Measurements from ENCODE around the gene CCBE1.

Gene CCBE1

DNA sequence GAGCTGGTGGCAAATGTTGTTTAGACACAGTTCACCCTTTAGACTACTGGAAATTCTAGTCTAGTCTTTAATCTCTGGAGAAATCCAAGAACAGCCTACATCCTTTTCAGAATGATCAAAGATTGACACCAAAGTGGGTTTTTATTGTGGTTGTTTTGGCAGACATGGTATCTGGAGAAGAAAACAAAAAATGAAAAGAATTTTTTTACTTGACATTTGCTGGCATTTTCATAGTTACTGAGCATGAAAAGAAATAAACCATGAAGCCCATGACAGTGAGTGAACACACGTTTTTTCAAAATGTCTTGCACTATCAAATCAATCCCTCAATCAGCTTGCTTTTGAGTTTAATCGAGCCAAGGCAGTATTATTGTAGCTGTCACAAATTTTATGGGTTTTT, 125.3 kb downstream of the CCBE1 start:
- DNase-seq: no peak

DNA sequence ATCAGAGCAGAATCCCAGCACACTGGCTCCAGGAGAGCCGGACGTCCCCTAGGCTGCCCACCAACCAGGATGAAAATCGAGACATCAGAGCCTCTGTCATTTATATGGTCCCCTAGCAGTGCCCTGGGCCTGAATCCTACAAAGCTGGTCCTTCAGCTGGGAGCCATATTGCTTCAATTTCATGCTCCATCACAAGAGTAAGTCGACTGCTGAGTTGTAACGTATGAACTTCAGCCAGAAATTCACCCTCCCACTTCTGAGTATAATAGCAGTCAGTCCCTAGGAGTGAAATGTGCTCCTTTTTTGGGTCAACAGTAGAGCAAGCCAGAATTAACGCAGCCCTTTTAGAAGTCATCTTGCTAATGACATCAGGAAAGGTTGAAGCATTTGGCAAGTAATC, 126.4 kb downstream of the CCBE1 start:
- no peak for DNase-seq

DNA sequence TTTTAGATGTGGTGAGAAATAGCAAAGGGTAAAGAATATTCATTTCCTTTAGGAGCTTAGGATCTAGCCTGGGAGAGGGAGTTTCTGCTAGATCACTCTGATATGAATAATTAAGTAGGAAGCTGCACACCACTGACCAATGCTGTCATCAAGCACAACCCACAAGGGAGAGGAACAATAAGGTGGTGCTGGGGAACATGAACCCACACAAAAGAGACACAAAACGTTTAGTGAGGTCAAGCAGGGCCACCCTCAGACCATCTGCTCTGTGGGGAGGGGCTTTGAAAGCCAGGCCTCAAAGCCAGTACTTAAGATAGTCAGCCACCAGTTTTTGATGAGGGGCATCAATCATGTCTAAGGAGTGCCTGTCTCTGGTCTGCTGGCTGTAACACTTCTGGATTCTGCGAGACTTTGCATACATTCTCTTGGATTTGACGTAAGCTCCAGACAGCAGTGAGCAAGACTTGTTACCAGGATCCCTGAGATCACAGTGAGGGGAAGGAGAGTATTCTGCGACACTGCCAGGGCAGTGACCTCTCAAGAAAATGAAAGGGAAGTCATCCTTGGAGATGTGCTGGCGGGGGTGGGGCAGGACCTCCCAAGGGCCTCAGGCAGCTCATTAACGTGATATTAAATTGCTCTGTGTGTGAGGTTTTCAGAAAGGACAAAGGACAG, 127.0 kb downstream of the CCBE1 start:
- no peak for DNase-seq

DNA sequence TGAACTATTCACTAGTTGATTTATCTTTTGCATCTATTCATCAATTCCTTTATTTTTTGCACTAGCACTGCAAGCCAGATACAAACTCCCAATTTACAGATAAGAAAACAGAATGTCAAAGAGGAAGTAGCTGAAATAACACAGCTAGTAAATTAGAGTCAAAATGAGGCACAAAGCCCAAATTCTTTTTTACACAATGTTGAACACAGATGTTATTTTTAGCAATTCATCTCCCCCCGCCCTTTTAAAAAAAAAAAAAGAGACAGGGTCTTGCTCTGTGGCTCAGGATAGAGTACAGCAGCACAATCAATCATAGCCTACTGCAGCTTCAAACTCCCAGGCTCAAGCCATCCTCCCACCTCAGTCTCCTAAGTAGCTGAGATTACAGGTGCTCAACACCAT, 127.8 kb downstream of the CCBE1 start:
- DNase-seq: no peak

DNA sequence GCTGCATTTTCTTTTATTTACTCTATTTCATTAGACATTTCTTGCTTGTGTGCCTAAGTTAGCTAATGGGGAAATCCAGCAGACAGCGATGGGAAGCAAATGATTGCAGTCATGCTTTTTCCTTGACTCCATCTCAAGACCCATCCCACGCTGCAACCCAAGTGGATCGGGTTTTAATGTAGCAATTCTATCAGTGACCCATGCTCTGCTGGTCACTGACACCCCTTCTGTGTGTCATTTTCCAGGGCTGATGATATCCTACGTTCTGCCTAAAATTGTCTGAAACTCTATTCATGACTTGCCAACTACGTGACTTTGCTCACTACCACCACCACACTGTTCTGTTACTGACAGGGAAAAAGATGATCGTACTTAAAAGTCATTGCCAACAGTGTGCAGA, 129.8 kb downstream of the CCBE1 start:
- DNase-seq: no peak

DNA sequence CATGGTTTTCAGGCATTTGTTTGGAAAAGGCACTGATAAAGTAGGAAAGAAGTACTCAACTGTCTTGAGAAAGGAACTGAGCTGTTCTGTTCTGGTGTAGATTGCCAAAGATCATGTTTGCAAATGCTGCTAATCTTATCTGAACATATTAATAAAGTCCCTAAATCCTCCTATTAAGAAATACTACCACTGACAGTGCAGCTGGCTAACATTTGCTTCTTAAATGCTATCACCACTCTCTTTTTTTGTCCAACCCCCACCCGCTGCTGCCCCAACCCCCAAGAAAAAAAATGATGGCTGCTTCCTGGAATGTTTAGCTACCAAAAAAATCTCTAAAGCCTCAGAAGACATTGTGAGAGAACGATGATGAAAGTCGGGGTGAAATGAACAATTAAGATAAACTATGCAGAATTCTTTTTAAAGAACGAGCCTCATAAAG, 130.7 kb downstream of the CCBE1 start:
- DNase-seq: no peak

DNA sequence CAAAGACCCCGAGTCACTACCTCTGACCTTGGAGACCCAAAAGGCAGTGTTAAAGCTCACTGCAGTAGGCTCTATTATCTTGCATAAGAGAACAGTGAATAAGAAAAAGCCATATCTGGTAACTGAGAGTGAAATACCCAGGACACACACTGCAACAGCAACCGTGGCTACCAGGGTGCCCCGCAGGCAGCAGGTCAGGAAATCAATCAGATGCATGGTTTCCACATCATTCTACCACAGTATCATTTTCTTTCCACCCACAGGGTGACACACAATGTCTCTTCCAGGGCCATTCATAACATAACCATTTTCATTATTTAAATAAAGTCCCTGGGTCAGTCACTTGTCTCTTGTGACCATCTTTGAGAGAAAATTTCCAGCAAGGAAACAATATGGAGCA, 131.3 kb downstream of the CCBE1 start:
- DNase-seq: no peak

DNA sequence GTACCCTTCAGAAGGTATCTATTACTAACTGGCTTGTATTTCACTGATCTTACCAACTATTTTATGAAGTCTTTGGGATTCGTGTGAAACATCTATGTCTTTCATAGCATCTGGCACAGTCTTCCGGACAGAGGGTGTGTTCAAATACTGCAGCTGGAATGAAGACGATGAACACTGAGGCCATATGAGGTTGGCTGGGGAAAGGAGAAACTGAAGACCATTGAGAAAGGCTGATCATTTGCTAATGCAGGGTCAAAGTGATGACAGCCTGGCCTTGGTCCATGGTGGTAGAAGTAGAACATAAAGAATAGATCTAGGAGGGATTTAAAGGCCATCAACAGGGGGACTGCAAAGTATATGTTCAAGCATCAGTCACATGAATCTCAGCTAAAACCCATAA, 132.7 kb downstream of the CCBE1 start:
- DNase-seq: no peak

DNA sequence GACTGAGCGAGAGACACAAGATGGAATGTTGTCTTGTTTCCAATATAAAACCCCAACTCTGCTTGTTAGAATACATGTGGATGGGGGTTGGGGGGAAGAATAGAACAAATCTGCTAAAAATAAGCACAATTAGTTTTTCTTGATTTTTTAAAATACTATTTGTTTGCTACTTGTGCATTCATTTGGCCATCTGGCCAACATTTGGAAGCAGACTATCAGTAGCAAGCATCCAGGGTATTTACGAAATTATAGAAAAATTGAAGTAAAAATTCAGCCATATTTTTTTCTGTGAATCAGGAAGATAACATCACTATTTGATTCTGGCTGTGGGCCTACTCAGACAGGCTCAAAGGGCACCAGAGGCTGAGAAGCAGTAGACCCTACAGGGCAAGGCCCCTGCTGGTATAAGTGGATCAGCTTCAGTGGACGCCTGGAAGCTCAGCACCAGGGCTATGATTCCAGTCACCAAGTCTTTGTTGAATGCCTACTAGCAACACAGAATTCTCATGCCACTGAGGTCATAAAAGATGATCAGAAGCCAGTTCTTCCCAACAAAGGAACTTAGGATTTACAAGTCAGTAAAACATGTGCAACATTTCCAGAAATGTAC, 133.9 kb downstream of the CCBE1 start:
- DNase-seq: no peak

DNA sequence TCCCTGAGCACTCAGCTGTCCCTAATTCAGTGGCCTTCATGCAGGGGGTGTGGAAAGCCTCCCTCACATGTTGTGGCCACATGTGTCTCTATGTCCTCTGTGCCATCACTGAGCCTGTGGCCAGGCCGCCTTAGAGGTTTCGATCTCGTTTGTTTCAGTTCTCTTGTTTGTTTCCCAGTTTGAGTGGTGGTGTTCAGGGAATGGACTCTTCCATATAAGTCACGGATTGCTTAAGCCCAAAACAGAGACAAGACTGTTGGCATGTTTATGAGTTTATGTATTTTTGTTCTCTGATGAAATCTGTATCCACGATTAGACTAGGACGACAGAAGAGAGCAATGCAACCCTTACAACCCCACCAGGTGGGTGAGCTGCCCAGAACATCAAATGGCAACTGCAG, 134.5 kb downstream of the CCBE1 start:
- DNase-seq: no peak

DNA sequence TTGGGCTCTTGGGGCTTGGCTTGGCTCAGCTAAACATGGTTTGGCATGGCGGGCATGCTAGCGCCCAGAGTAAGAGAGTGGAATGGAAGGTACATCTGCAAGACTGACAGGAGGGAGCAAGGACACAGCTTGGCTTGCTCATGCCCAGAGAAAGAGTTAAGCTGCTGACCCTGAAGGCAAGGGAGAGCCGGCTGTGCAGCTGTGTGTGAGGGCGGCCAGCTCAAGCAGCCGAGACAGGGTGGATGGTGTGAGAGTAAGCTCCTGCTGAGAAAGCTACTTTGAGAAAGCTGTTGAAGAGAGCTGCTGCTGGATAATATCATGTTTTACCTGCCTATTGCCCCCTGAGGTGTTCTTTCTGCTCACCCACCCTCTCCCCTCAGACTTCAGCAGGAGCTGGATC, 135.6 kb downstream of the CCBE1 start:
- DNase-seq: no peak

DNA sequence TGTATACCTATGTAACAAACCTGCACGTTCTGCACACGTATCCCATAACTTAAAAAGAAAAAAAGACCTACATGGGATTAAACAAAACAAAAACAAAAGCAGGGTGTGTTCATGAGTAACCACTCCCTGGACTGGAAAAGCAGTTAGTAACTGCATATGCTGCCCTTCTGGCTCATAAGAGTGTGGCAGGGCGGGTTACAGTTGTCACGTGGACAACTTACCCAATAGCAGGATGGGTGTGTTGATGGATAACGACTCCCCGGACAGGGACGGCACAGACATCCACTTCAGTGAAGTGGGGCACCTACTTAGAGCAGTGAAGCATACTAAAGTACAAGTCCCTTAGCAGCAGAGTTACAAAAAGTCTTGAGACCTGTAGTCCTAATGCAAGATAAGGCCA, 136.7 kb downstream of the CCBE1 start:
- DNase-seq: no peak

DNA sequence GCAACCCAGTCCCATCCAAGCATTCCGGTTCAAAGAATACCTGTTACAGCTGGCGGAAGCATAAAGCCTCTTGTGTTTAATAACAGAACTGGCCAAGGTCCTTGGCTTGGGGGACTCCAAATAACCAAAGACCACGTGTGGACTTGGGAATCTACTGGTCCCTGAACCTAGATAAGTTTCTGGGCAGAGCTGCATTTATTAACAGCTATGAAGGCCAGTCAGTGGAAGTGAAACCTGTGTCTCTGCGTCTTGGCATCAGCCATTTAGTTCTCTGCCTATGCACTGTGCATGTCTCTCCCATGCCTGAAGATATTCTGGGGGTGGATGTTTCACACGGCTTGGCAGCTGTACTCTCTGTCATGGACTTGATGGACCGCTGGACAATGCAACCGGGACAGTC, 137.7 kb downstream of the CCBE1 start:
- DNase-seq: no peak

DNA sequence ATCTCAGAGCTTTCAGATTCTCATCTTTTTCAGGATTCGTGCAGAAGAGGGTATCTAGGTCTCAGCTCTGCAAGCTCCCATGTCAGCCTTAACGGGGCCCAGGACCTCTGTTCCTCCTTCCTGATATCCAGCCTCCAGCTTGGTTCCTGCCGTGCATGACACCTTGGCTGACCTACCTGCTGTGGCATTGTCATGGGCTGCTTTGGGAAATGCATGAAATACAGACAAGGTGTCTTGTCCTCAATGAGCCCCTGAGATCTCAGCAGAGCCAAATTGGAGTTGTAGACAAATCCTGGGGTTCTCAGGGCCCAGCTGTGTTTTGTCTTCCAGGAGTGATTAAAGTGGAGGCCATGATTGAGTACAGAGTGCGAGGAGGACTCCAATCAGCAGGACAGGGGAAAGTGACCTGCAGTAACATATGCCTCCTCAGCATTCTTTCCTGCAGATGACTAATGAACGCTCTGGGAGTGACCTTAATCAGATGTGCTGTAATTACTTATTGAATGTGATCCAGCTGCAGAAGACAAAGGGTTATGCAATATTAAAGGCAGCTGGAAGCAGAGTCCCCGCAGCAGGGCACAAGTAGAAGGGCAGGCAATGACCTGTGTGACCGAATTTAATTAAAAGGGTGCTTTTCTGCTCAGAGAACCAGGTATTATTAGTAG, 141.1 kb downstream of the CCBE1 start:
- DNase-seq: no peak

DNA sequence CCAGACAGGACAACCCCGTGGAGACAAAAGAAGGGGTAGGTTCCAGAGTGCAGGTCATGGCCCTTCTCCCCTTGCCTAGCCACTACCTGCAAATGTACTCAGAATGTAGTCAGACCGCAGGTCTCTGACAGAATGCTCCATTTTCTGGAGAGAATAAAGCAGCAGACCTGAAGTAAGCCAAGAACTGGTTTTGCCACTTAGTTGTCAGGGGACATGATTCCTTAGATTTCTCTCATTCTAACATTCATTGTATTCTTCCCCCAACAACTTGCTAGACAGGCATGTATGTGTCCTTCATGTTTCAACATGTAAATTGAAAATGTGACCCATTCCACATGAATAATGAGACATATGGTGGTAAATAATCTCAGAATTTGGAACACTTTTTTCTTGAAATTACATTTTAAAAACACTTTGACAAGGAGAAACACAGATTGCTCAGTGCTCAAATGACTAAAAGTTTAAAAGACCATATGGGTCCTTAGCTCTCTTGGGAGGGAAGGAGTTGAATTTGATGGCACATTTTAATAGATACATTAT, 142.4 kb downstream of the CCBE1 start:
- DNase-seq: no peak

DNA sequence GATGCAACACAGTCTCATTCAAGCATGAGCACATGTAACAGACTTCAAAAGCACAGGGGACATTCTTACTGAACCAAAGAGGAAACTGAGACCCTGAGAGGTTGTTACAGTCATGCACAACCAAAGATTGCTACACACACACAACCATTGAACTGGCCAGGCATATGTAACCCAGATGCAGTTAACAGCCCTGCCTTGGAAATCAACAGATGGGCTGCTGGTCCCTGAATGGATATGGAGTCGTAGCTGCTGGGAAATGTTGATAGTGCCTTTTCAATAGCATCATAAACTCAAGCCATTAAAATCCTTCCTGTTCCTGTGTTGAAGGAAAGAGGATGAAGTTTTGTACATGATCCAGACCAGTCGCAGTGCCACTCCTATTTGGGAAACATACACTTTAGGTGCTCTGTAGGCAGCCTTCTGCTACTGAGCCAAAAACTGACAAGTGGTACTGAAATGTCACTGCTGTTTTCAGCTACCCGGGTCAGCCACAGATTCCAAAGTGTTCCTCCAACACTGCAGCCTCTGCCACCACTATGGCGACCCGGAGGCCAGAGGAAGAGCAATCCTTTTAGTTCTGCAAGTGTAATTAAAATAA, 143.9 kb downstream of the CCBE1 start:
- no peak for DNase-seq

DNA sequence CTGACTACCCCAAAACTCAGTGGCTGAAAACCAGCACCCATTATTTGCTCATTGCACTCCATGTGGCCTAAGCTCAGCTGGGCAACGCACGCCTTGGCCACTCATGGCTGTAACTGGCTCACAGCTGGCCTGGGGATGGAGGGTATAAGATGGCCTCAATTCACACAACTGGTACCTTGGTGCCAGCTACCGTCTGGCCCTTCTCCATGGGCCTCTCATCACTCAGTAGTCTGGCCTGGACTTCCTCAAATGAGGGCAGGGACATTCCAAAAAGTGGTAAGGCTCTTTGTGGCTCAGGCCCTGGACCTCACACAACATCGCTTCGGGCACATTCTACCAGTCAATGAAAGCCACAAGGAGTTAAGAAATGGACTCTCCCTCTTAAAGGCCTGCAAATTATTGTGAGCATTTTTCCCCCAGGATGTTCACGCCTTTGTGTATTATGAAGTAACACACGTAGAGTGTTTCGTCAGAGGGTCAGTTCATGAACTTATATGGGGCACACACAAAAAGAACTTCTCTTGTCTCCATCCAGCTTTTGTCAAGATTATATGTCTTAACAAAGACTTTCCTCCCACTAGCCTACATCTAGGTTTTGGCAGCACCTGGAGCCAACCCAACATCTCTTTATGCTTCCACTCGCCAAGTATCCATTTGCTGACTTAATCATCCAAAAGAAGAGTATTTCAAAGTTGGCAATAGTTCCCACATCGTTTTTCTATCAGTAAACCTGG, 145.2 kb downstream of the CCBE1 start:
- no peak for DNase-seq

DNA sequence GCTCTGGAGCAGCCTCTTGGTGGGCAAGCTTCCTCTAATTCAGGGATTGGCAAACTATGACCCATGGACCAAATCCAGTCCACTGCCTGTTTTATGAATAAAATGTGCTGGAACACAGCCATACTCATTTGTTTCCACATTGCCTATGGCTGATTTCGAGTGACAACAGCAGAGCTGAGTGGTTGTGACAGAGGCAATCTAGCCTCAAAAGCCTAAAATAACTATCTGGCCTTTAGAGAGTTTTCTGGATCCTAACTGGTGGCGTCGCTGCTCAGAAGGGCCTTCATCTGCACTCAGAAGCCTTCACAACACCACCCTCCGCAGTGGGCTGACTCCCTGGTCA, 147.1 kb downstream of the CCBE1 start:
- DNase-seq: no peak

DNA sequence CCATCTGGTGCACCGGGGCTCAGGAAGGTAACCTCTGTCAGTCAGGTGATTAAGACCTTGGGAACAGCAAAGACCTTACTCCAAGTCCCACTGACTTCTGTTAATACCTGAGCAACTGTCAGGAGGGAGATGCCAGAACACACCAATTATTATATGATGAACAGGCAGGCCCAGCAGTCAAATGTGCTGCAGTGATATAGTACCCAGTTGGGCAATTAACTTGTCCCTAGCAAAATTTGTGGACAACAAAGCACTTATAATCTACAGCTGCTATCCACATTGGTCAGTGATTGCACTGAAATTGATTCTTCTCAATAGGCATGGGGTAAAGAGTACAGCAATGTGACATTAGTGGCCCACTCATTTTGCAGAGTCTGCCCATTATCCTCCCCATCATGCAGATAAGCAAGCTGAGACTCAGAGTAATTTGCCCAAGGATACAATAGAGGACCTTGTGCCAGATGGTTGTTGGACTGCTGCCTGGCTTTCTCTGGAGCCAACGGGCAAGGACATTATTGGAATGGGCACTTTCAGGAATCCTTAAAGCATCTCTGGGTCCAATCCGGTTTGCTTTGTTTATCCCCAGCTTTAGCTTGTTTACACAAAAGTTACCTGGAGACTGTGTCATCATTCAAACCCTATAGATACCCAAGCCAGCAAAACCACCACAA, 147.6 kb downstream of the CCBE1 start:
- peak in 20 of 58 donors; percentile 6 to 39 (median 13) for DNase-seq

DNA sequence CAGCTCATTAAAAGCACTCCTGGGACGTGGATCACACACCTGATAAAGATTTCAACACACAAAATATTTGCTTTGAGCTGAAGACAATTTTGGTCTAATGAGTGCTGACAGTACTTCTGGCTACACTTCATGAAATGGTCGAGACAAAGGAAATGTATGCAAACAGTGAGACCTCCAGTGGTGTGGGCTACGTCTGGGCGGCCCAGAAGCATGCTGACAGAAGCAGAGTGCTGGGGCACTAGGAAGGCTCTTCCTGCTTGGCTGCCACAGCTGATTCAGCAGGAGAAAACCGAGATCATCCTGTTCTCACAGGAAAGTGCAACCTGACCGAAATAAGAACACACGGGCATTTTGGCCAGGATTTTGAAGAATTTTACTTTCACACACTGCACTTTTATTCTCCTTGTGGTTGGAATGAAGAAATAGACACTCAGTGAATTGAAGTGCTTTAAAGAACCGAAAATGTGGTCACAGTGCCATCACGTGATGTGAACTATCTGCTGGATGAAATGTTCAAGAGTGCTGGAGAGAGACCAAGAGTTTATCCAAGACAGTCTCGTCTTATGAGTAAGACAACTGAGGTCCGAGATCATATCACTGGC, 149.5 kb downstream of the CCBE1 start:
- peak in 1 of 58 donors; percentile 5 for DNase-seq

DNA sequence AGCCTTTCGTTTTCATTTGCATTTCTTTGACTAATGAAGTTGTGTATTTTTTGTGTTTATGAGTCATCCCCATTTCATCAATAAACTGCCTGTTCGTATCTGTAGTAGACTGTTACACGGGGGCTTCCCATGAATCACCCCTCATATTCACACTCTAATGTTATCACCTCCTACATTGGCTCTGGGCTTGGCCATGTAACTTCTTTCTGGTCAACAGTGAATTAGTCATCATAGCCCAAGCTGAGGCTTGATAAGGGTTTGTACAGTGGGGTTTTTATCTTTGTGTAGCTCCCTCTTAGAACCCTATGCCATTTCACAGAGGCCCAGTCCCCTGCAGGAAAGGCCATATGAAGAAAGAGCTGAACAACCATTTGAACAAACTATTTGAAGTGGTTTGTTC, 151.0 kb downstream of the CCBE1 start:
- DNase-seq: no peak
